Panc1 (cell line): ENCODE results near the gene RAB40A. TPM values are rescaled to one million over a fixed set of nuclear protein-coding genes. Genes with fewer than 3 reads are reported as not detected.

Source experiments
- ATAC-seq: fragments of 200-7000 bp; cut with Tn5 transposase; 2 replicates; pipeline ENCODE4 v1.9.1; 2020; ENCODE audit warnings: mild to moderate bottlenecking, moderate library complexity
- BruUV-seq: library from RNA; stranded (reverse); fragments of 400-500 nt; replicated peaks from 2 replicates; lab custom pipeline; 2021; lab: Mats Ljungman, UMichigan
- CTCF ChIA-PET: fragments of 300-600 bp; sonication (Branson Sonifier 250); formaldehyde crosslinking; loops from one replicate; lab custom pipeline; 2022; ENCODE audit warnings: antibody characterized with exemption; lab: Charles Lee
- POLR2A ChIA-PET: fragments of 300-600 bp; sonication (Branson Sonifier 250); formaldehyde crosslinking; loops from one replicate; lab custom pipeline; 2022; ENCODE audit warnings: antibody characterized with exemption; lab: Charles Lee
- DNase-seq: peaks from one replicate; pipeline ENCODE4 v3.0.0-alpha.2; 2010; ENCODE audit warnings: low read depth, low spot score
- H3K27ac ChIP-seq: 2 replicates; pipeline ENCODE4 v1.5.1; 2011; ENCODE audit warnings: mild to moderate bottlenecking, low read length, inconsistent platforms
- H3K27me3 ChIP-seq: fragments of 200-500 bp; sonication (Bioruptor generic); 2 replicates; pipeline ENCODE4 v1.6.0; 2014; ENCODE audit warnings: low read length, inconsistent platforms; ENCODE audit not compliant: control insufficient read depth, insufficient read depth
- H3K36me3 ChIP-seq: fragments of 200-500 bp; sonication (Bioruptor generic); 2 replicates; pipeline ENCODE4 v1.5.1; 2014; ENCODE audit warnings: inconsistent platforms, mild to moderate bottlenecking, low read length, moderate library complexity; ENCODE audit not compliant: control insufficient read depth, insufficient read depth
- H3K4me1 ChIP-seq: 2 replicates; pipeline ENCODE4 v1.5.1; 2011; ENCODE audit warnings: inconsistent platforms, mild to moderate bottlenecking, low read length, moderate library complexity; ENCODE audit not compliant: control insufficient read depth, insufficient read depth
- H3K4me3 ChIP-seq, 2 experiments: 2 replicates each; pipeline ENCODE4 v1.5.1; 2011 to 2012; ENCODE audit warnings: low read depth in 2 of 2, low read length in 2 of 2, mild to moderate bottlenecking in 2 of 2, inconsistent platforms in 1 of 2, moderate library complexity in 1 of 2
- H3K9me3 ChIP-seq: fragments of 200-500 bp; sonication (Bioruptor generic); 2 replicates; pipeline ENCODE4 v1.5.1; 2014; ENCODE audit warnings: low read depth, mild to moderate bottlenecking, inconsistent platforms, low read length, moderate library complexity; ENCODE audit not compliant: control insufficient read depth, insufficient read depth
- CTCF ChIP-seq: fragments of 450-650 bp; IDR thresholded peaks from 2 replicates; pipeline ENCODE4 v1.5.1; 2017; ENCODE audit warnings: mild to moderate bottlenecking
- POLR2AphosphoS5 ChIP-seq: IDR thresholded peaks from 2 replicates; pipeline ENCODE4 v1.6.1; 2012; ENCODE audit warnings: mild to moderate bottlenecking, low read depth, low read length, moderate library complexity
- REST ChIP-seq, 2 experiments: IDR thresholded peaks; 2 replicates each; pipeline ENCODE4 v1.6.1; 2011 to 2012; ENCODE audit warnings: low read depth in 2 of 2, control low read depth in 1 of 2, low read length in 1 of 2, mild to moderate bottlenecking in 1 of 2, moderate library complexity in 1 of 2; ENCODE audit not compliant: insufficient read depth in 1 of 2
- SIN3A ChIP-seq: IDR thresholded peaks from 2 replicates; pipeline ENCODE4 v1.6.1; 2012; ENCODE audit warnings: low read depth, mild to moderate bottlenecking, low read length, moderate library complexity, borderline replicate concordance; ENCODE audit not compliant: insufficient read depth
- TCF7L2 ChIP-seq: IDR thresholded peaks from 2 replicates; pipeline ENCODE4 v1.6.1; 2011; ENCODE audit warnings: mild to moderate bottlenecking, low read depth, low read length, inconsistent platforms
- in situ Hi-C: cut with HindIII; loops from 2 replicates; pipeline ENCODE4 v1.10.0; 2016; ENCODE audit warnings: low sequenced_read_pairs, low pct_unique_long_range_greater_than_20kb
- intact Hi-C: fragments of 100-400 bp; cut with micrococcal nuclease; formaldehyde crosslinking; loops from one replicate; pipeline ENCODE4 v1.10.0; 2022; ENCODE audit not compliant: unreplicated experiment
- total RNA-seq: library from RNA; stranded (reverse); gene quantifications from one replicate; pipeline ENCODE4 v1.2.1, GENCODE V29; 2021; ENCODE audit not compliant: unreplicated experiment

The RAB40A gene
- total RNA-seq, 1 experiment from 2014 or later: 0.26 TPM

GRCh38 chrX:103467887-103468286 lies 51.4 kb downstream of the RAB40A start:
- intact Hi-C loops: no loop called here
- in situ Hi-C loops: no loop called here
- H3K27ac ChIP-seq: no peak overlapping the region
- no TSS peak for BruUV-seq
- POLR2A ChIA-PET: no interaction called here
- peaks cover 4% of the 10 kb centered on the region; the same call in 1 of the 2 replicates for H3K27me3 ChIP-seq
- ATAC-seq (no peak), DNase-seq (no peak)
- no peaks in the 10 kb centered on the region for H3K9me3 ChIP-seq
- H3K36me3 ChIP-seq: no peaks in the 10 kb centered on the region
- no peaks in the 10 kb centered on the region for H3K4me1 ChIP-seq
- TF ChIP-seq TCF7L2: no peak
- TF ChIP-seq REST (IDR thresholded peaks at IDR 0.05; ENCODE audit: insufficient read depth in 1 of 2, low read depth in 2 of 2, low read length in 1 of 2): no peak
- TF ChIP-seq CTCF: no peak
- TF ChIP-seq SIN3A: no peak
- TF ChIP-seq POLR2AphosphoS5: no peak
- CTCF ChIA-PET: no interaction called here
- H3K4me3 ChIP-seq: no peak overlapping the region

GRCh38 chrX:103467156-103467555 lies 52.1 kb downstream of the RAB40A start:
- in situ Hi-C loops (no loop called here), intact Hi-C loops (no loop called here)
- TF ChIP-seq CTCF: no peak
- TF ChIP-seq POLR2AphosphoS5: no peak
- TF ChIP-seq REST (IDR thresholded peaks at IDR 0.05; ENCODE audit: insufficient read depth in 1 of 2, low read depth in 2 of 2, low read length in 1 of 2): no peak
- TF ChIP-seq TCF7L2: no peak
- no peak for TF ChIP-seq SIN3A
- no peaks in the 10 kb centered on the region for H3K9me3 ChIP-seq
- ChIA-PET CTCF (interaction anchor here (0.6 kb wide), 1 partner anchor 53 kb away, joined by 3 read pairs; no protein-coding TSS in a partner anchor), POLR2A (no interaction called here)
- no peaks in the 10 kb centered on the region for H3K4me1 ChIP-seq
- H3K4me3 ChIP-seq: no peak overlapping the region
- peaks cover 4% of the 10 kb centered on the region; the same call in 1 of the 2 replicates for H3K27me3 ChIP-seq
- ATAC-seq (no peak), DNase-seq (no peak)
- no peaks in the 10 kb centered on the region for H3K36me3 ChIP-seq
- no TSS peak for BruUV-seq
- no peak overlapping the region for H3K27ac ChIP-seq
